OCI-LY3 (cell line): ENCODE results near the gene CAPN15.

Source experiments
- CTCF ChIP-seq: fragments of 200-600, 300-600 bp; sonication (generic); IDR thresholded peaks from 2 replicates; pipeline ENCODE4 v1.5.1; 2014; ENCODE audit warnings: antibody characterized with exemption, low read length, low read depth
- EZH2phosphoT487 ChIP-seq: fragments of 200-600 bp; shearing (Covaris generic); IDR thresholded peaks from 2 replicates; pipeline ENCODE4 v1.6.1; 2018; ENCODE audit warnings: antibody characterized with exemption, mixed run types, low read depth

GRCh38 chr16:507996-508395 lies 19.5 kb upstream of the CAPN15 start:
- TF ChIP-seq CTCF (no peak), EZH2phosphoT487 (no peak)
